Panc1 (cell line): ENCODE measurements around the gene PHF2. TPM values are rescaled to one million over a fixed set of nuclear protein-coding genes. Genes with fewer than 3 reads are reported as not detected.

Source experiments
- ATAC-seq: fragments of 200-7000 bp; cut with Tn5 transposase; 2 replicates; pipeline ENCODE4 v1.9.1; 2020; ENCODE audit warnings: mild to moderate bottlenecking, moderate library complexity
- BruUV-seq: library from RNA; stranded (reverse); fragments of 400-500 nt; replicated peaks from 2 replicates; lab custom pipeline; 2021; lab: Mats Ljungman, UMichigan
- CTCF ChIA-PET: fragments of 300-600 bp; sonication (Branson Sonifier 250); formaldehyde crosslinking; loops from one replicate; lab custom pipeline; 2022; ENCODE audit warnings: antibody characterized with exemption; lab: Charles Lee
- POLR2A ChIA-PET: fragments of 300-600 bp; sonication (Branson Sonifier 250); formaldehyde crosslinking; loops from one replicate; lab custom pipeline; 2022; ENCODE audit warnings: antibody characterized with exemption; lab: Charles Lee
- DNase-seq: peaks from one replicate; pipeline ENCODE4 v3.0.0-alpha.2; 2010; ENCODE audit warnings: low read depth, low spot score
- H3K27ac ChIP-seq: 2 replicates; pipeline ENCODE4 v1.5.1; 2011; ENCODE audit warnings: mild to moderate bottlenecking, low read length, inconsistent platforms
- H3K27me3 ChIP-seq: fragments of 200-500 bp; sonication (Bioruptor generic); 2 replicates; pipeline ENCODE4 v1.6.0; 2014; ENCODE audit warnings: low read length, inconsistent platforms; ENCODE audit not compliant: control insufficient read depth, insufficient read depth
- H3K36me3 ChIP-seq: fragments of 200-500 bp; sonication (Bioruptor generic); 2 replicates; pipeline ENCODE4 v1.5.1; 2014; ENCODE audit warnings: inconsistent platforms, mild to moderate bottlenecking, low read length, moderate library complexity; ENCODE audit not compliant: control insufficient read depth, insufficient read depth
- H3K4me1 ChIP-seq: 2 replicates; pipeline ENCODE4 v1.5.1; 2011; ENCODE audit warnings: inconsistent platforms, mild to moderate bottlenecking, low read length, moderate library complexity; ENCODE audit not compliant: control insufficient read depth, insufficient read depth
- H3K4me3 ChIP-seq, 2 experiments: 2 replicates each; pipeline ENCODE4 v1.5.1; 2011 to 2012; ENCODE audit warnings: low read depth in 2 of 2, low read length in 2 of 2, mild to moderate bottlenecking in 2 of 2, inconsistent platforms in 1 of 2, moderate library complexity in 1 of 2
- H3K9me3 ChIP-seq: fragments of 200-500 bp; sonication (Bioruptor generic); 2 replicates; pipeline ENCODE4 v1.5.1; 2014; ENCODE audit warnings: low read depth, mild to moderate bottlenecking, inconsistent platforms, low read length, moderate library complexity; ENCODE audit not compliant: control insufficient read depth, insufficient read depth
- POLR2AphosphoS5 ChIP-seq: IDR thresholded peaks from 2 replicates; pipeline ENCODE4 v1.6.1; 2012; ENCODE audit warnings: mild to moderate bottlenecking, low read depth, low read length, moderate library complexity
- SIN3A ChIP-seq: IDR thresholded peaks from 2 replicates; pipeline ENCODE4 v1.6.1; 2012; ENCODE audit warnings: low read depth, mild to moderate bottlenecking, low read length, moderate library complexity, borderline replicate concordance; ENCODE audit not compliant: insufficient read depth
- TCF7L2 ChIP-seq: IDR thresholded peaks from 2 replicates; pipeline ENCODE4 v1.6.1; 2011; ENCODE audit warnings: mild to moderate bottlenecking, low read depth, low read length, inconsistent platforms
- in situ Hi-C: cut with HindIII; loops from 2 replicates; pipeline ENCODE4 v1.10.0; 2016; ENCODE audit warnings: low sequenced_read_pairs, low pct_unique_long_range_greater_than_20kb
- intact Hi-C: fragments of 100-400 bp; cut with micrococcal nuclease; formaldehyde crosslinking; loops from one replicate; pipeline ENCODE4 v1.10.0; 2022; ENCODE audit not compliant: unreplicated experiment
- total RNA-seq: library from RNA; stranded (reverse); gene quantifications from one replicate; pipeline ENCODE4 v1.2.1, GENCODE V29; 2021; ENCODE audit not compliant: unreplicated experiment
- TF ChIP-seq, protein P1 (sequence below): fragments of 450-650 bp; IDR thresholded peaks from 2 replicates; pipeline ENCODE4 v1.5.1; 2017; ENCODE audit warnings: mild to moderate bottlenecking
- TF ChIP-seq, protein P2 (sequence below), 2 experiments: IDR thresholded peaks; 2 replicates each; pipeline ENCODE4 v1.6.1; 2011 to 2012; ENCODE audit warnings: low read depth in 2 of 2, control low read depth in 1 of 2, low read length in 1 of 2, mild to moderate bottlenecking in 1 of 2, moderate library complexity in 1 of 2; ENCODE audit not compliant: insufficient read depth in 1 of 2

Gene PHF2
- total RNA-seq, 1 experiment from 2014 or later: 16.6 TPM

DNA sequence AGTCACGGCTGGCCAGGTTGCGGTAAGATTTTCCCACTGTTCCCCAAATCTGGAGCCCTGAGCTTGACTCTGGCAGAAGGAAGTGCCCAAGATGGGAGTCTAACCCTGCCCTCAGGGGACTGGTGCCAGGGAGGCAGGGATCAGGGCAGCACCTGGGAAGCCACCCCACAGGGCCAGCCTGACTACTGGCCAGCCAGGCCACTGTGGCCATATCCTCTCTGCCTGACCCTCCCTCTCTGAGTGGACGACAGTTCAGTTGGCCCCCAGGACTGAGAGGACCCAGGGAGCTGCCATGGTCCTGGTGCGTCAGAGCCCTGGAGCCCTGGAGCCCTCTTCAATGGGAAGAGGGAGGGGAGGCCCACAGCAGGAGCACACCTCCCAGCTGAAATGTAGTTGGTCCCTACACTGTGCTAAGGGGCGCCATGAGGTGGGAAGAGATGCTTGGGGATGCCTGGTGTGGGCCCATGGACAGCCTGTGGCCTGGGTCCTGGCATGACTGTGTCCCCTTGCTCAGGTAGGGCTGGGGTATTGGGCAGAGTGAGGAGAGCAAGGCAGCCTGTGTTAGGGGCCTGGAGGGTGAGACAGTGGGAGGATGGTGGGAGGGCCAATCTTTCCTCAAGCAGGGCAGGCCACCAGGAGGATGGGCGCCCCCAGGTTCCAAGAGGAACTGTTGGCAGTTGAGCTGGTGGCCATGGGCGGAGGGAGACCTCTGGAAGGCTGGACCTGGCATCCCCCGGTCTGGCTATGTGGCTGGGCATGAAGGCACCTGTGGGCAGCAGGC is 81.1 kb downstream of the PHF2 start:
- H3K27me3 ChIP-seq: no peaks in the 10 kb centered on the region
- no peak overlapping the region for H3K4me3 ChIP-seq
- BruUV-seq: no TSS peak
- ATAC-seq (no peak), DNase-seq (no peak)
- in situ Hi-C loops: no loop called here
- no peaks in the 10 kb centered on the region for H3K9me3 ChIP-seq
- intact Hi-C loops: no loop called here
- ChIA-PET POLR2A (no interaction called here), CTCF (no interaction called here)
- H3K36me3 ChIP-seq: no peaks in the 10 kb centered on the region
- H3K27ac ChIP-seq: no peak overlapping the region
- H3K4me1 ChIP-seq: no peaks in the 10 kb centered on the region
- TF ChIP-seq TCF7L2 (no peak), POLR2AphosphoS5 (no peak)
- TF ChIP-seq, protein P1, sequence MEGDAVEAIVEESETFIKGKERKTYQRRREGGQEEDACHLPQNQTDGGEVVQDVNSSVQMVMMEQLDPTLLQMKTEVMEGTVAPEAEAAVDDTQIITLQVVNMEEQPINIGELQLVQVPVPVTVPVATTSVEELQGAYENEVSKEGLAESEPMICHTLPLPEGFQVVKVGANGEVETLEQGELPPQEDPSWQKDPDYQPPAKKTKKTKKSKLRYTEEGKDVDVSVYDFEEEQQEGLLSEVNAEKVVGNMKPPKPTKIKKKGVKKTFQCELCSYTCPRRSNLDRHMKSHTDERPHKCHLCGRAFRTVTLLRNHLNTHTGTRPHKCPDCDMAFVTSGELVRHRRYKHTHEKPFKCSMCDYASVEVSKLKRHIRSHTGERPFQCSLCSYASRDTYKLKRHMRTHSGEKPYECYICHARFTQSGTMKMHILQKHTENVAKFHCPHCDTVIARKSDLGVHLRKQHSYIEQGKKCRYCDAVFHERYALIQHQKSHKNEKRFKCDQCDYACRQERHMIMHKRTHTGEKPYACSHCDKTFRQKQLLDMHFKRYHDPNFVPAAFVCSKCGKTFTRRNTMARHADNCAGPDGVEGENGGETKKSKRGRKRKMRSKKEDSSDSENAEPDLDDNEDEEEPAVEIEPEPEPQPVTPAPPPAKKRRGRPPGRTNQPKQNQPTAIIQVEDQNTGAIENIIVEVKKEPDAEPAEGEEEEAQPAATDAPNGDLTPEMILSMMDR: no peak

DNA sequence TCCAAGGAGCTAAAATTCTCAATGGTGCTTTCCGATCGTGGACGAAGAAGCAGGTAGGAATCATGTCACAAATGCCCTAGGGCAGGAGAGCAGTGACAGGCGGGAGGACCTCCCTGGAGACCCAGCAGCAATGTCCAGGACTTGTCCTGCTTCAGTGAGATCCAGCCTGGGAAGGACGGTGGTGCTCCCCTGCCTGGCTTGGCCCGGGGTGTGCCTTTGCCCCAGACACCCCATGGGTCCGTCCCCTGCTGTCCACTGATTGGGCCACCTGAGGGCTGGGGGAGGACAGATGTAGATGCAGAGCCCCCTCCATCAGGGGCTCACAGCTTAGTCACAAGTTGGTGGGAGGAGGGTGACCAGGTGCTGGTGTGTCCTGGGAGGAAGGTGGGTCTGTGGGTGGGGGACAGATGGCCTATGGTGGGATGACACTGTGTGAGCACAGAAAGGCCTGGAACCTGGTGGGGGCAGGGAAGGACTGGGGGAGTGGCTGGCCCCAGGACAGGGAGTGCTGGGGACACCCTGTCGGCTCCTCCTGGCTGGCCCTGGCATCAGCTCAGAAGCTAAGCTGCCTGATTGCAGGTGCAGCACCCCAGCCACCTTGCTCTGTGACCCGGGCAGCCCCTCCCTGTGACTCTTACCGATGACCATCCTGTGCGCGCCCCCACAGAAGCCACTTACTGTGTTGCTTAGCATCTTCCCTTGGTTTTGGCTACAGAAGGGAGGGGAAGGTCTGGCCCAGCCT is 82.0 kb downstream of the PHF2 start:
- ATAC-seq (no peak), DNase-seq (no peak)
- TF ChIP-seq, protein P2, sequence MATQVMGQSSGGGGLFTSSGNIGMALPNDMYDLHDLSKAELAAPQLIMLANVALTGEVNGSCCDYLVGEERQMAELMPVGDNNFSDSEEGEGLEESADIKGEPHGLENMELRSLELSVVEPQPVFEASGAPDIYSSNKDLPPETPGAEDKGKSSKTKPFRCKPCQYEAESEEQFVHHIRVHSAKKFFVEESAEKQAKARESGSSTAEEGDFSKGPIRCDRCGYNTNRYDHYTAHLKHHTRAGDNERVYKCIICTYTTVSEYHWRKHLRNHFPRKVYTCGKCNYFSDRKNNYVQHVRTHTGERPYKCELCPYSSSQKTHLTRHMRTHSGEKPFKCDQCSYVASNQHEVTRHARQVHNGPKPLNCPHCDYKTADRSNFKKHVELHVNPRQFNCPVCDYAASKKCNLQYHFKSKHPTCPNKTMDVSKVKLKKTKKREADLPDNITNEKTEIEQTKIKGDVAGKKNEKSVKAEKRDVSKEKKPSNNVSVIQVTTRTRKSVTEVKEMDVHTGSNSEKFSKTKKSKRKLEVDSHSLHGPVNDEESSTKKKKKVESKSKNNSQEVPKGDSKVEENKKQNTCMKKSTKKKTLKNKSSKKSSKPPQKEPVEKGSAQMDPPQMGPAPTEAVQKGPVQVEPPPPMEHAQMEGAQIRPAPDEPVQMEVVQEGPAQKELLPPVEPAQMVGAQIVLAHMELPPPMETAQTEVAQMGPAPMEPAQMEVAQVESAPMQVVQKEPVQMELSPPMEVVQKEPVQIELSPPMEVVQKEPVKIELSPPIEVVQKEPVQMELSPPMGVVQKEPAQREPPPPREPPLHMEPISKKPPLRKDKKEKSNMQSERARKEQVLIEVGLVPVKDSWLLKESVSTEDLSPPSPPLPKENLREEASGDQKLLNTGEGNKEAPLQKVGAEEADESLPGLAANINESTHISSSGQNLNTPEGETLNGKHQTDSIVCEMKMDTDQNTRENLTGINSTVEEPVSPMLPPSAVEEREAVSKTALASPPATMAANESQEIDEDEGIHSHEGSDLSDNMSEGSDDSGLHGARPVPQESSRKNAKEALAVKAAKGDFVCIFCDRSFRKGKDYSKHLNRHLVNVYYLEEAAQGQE (IDR thresholded peaks at IDR 0.05; ENCODE audit: insufficient read depth in 1 of 2, low read depth in 2 of 2, low read length in 1 of 2): no peak
- TF ChIP-seq SIN3A (no peak), POLR2AphosphoS5 (no peak), TCF7L2 (no peak)
- TF ChIP-seq, protein P1: no peak
- Histone ChIP-seq H3K36me3 (no peaks in the 10 kb centered on the region), H3K4me3 (no peak overlapping the region), H3K27me3 (no peaks in the 10 kb centered on the region), H3K27ac (no peak overlapping the region), H3K4me1 (no peaks in the 10 kb centered on the region), H3K9me3 (no peaks in the 10 kb centered on the region)
- BruUV-seq: no TSS peak
- CTCF ChIA-PET: no interaction called here
- POLR2A ChIA-PET: no interaction called here
- in situ Hi-C loops: no loop called here
- intact Hi-C loops: no loop called here
